ENCODE results near the gene WARS2.

The WARS2 gene

DNA sequence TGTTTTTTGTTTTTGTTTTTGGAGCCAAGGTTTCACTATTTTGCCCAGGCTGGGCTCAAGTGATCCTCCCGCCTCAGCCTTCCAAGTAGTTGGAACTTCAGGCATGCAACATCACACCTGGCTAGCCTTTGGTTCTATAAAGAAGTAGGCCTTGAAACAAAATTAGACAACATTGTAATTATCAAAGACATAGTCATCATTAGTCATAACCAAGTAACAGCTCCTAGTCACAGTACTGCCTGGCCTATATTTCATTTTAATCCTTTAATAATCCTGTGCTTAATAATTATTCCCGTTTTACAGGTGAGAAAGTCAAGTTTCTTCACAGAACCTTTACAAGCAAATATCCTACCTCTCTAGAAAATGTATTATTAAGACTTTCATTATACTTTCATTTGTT is 100.0 kb downstream of the WARS2 start:
- WGBS, 2 experiments (ENCODE audit: insufficient coverage in 2 of 2) = 17% methylated on average over 1 of the region's 2 CpGs; no CpG with 5 or more reads in 1 of the 2 experiments
- Histone ChIP-seq H3K4me3 (ENCODE audit: extremely low read depth, insufficient read depth, low read length, poor library complexity, severe bottlenecking) (no peak overlapping the region), H3K27ac (ENCODE audit: low read depth, low read length, severe bottlenecking) (no peak overlapping the region), H3K36me3 (ENCODE audit: control insufficient read depth, insufficient read depth, low read length) (peaks cover 4% of the 10 kb centered on the region), H3K9me3 (ENCODE audit: control insufficient read depth, low read length) (no peaks in the 10 kb centered on the region), H3K4me1 (ENCODE audit: control insufficient read depth, insufficient read depth, low read length, poor library complexity, severe bottlenecking) (no peaks in the 10 kb centered on the region)

DNA sequence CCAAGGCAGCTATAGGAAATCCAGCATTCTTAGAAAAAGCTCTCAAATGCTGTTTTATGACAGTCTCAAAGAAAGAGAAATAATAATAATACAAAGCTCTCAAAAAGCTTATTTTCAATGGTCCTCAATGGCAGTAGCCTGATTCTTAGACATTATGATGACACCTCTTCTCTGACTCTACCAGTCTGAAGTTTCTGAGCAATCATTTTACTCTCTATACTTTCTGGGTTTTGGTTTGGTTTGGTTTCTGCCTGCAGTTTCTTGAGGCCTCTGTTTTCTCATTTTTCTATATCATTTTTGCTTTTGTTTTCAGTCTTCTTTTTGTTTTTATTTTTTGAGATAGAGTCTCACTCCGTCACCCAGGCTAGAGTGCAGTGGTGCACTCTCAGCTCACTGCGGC is 102.1 kb downstream of the WARS2 start:
- Histone ChIP-seq H3K4me1 (ENCODE audit: control insufficient read depth, insufficient read depth, low read length, poor library complexity, severe bottlenecking) (no peaks in the 10 kb centered on the region), H3K4me3 (ENCODE audit: extremely low read depth, insufficient read depth, low read length, poor library complexity, severe bottlenecking) (no peak overlapping the region), H3K9me3 (ENCODE audit: control insufficient read depth, low read length) (no peaks in the 10 kb centered on the region), H3K27ac (ENCODE audit: low read depth, low read length, severe bottlenecking) (no peak overlapping the region), H3K36me3 (ENCODE audit: control insufficient read depth, insufficient read depth, low read length) (no peaks in the 10 kb centered on the region)
- 95 to 100% methylated on average over 1 to 2 of the region's 2 CpGs for WGBS, 2 experiments (ENCODE audit: insufficient coverage in 2 of 2)

DNA sequence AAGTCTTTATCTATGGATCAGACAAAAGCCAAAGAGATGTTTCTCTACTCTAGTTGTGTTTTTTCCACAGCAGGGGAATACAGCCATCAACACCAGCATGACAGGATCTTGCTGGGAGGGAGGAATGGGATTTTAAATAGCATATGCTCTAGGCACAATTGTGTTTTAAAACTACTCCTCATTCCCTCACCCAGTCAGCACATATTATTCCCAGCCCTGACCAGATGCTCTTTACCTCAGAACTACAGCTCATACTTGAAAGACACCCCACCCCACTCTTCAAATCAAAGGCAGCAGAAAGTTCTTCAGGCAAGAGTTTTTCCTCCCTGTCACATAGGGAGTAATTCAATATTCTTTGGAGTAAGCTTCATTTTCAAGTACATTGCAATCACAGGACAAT is 106.1 kb downstream of the WARS2 start:
- H3K9me3 ChIP-seq (ENCODE audit: control insufficient read depth, low read length) = no peaks in the 10 kb centered on the region
- H3K4me3 ChIP-seq (ENCODE audit: extremely low read depth, insufficient read depth, low read length, poor library complexity, severe bottlenecking) = no peak overlapping the region

DNA sequence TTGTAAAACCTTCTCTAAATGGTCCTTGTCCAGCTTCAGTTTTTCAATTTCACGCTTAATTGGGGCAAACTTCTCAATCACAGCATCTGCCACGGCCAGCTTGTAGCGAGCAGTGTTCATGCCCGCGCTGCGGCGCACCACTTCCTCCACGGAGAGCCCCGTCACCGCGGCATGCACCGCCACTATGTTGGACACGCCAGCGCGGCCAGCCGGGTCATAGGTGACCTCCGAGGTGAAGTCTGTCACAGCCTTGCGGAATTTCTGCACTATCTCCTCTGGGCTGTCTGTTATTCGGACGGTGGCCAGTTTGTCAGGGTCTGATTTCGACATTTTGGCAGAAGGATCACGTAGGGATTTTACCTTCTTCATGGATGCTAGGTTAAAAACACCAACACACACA is 107.5 kb downstream of the WARS2 start:
- 96 to 97% methylated on average over 14 to 20 of the region's 22 CpGs for WGBS, 2 experiments (ENCODE audit: insufficient coverage in 2 of 2)
- no peaks in the 10 kb centered on the region for H3K4me1 ChIP-seq (ENCODE audit: control insufficient read depth, insufficient read depth, low read length, poor library complexity, severe bottlenecking)
- H3K4me3 ChIP-seq (ENCODE audit: extremely low read depth, insufficient read depth, low read length, poor library complexity, severe bottlenecking) = no peak overlapping the region
- no peak overlapping the region for H3K27ac ChIP-seq (ENCODE audit: low read depth, low read length, severe bottlenecking)
- no peaks in the 10 kb centered on the region for H3K36me3 ChIP-seq (ENCODE audit: control insufficient read depth, insufficient read depth, low read length)
- no peaks in the 10 kb centered on the region for H3K9me3 ChIP-seq (ENCODE audit: control insufficient read depth, low read length)

More for the DNA sequence above, 106.1 kb downstream of the WARS2 start:
- Histone ChIP-seq H3K27ac (ENCODE audit: low read depth, low read length, severe bottlenecking) (no peak overlapping the region), H3K36me3 (ENCODE audit: control insufficient read depth, insufficient read depth, low read length) (no peaks in the 10 kb centered on the region), H3K4me1 (ENCODE audit: control insufficient read depth, insufficient read depth, low read length, poor library complexity, severe bottlenecking) (no peaks in the 10 kb centered on the region)

DNA sequence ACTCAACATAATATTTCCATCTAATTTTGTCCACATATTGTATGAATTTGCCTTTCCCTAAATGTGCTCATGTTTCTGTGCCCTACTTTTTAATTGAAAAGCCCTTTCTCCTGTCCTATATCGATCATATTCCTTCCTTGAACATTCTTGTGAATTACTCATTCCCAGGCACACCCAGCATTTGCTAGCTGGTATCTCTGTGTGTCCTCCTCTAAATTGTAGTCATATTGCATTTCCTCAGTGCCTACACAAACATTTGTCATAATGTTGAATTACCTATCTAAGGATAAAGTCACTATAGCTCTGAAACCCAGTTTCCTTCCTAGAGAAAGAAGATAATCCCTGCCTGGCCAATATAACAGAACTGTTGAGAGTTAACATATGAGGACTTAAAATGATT is 112.7 kb downstream of the WARS2 start:
- no peak overlapping the region for H3K27ac ChIP-seq (ENCODE audit: low read depth, low read length, severe bottlenecking)
- no peaks in the 10 kb centered on the region for H3K9me3 ChIP-seq (ENCODE audit: control insufficient read depth, low read length)
- H3K4me1 ChIP-seq (ENCODE audit: control insufficient read depth, insufficient read depth, low read length, poor library complexity, severe bottlenecking) = no peaks in the 10 kb centered on the region
- 83 to 100% methylated on average over 1 of the region's 1 CpG for WGBS, 2 experiments (ENCODE audit: insufficient coverage in 2 of 2)
- no peak overlapping the region for H3K4me3 ChIP-seq (ENCODE audit: extremely low read depth, insufficient read depth, low read length, poor library complexity, severe bottlenecking)
- H3K36me3 ChIP-seq (ENCODE audit: control insufficient read depth, insufficient read depth, low read length) = no peaks in the 10 kb centered on the region

DNA sequence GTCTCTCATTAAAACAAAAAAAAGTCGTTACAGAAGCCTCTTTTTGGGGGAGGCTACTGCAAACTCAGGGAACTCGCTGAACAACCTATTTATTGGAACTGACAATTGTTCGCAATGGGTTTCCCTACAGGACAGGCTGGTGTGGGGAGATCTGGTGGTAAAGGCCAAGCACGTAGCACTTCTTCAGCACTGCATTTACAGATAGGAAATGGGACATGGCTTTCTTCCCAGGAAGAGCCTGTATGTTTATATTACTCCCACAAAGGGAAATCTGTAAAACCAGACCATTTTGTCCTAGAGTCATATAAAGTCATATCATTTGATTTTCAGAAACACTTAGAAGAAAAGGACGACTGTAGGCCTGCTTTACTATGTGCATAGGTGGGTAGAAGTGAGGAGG is 113.5 kb downstream of the WARS2 start:
- Histone ChIP-seq H3K36me3 (ENCODE audit: control insufficient read depth, insufficient read depth, low read length) (no peaks in the 10 kb centered on the region), H3K27ac (ENCODE audit: low read depth, low read length, severe bottlenecking) (no peak overlapping the region), H3K4me1 (ENCODE audit: control insufficient read depth, insufficient read depth, low read length, poor library complexity, severe bottlenecking) (no peaks in the 10 kb centered on the region), H3K4me3 (ENCODE audit: extremely low read depth, insufficient read depth, low read length, poor library complexity, severe bottlenecking) (no peak overlapping the region), H3K9me3 (ENCODE audit: control insufficient read depth, low read length) (no peaks in the 10 kb centered on the region)
- 90 to 98% methylated on average over 3 to 4 of the region's 5 CpGs for WGBS, 2 experiments (ENCODE audit: insufficient coverage in 2 of 2)

DNA sequence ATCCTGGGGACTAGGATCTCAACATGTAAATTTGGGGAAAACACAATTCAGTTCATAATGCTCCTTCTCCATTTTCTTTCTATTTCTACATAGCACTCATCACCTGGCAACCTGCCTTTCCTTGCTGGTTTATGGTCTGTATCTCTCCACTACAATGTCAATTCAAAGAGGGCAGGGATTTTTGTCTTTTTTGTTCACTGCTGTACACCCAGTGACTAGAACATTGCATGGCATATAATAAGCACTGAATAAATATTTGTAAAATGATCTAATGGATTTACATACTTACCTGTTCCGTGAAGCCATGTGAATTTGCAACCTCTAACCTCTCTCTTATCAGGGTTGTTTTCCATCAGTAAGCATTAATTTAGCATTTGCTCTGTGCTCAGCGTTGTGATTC is 124.9 kb downstream of the WARS2 start:
- Histone ChIP-seq H3K36me3 (ENCODE audit: control insufficient read depth, insufficient read depth, low read length) (no peaks in the 10 kb centered on the region), H3K27ac (ENCODE audit: low read depth, low read length, severe bottlenecking) (no peak overlapping the region), H3K9me3 (ENCODE audit: control insufficient read depth, low read length) (peaks cover under 1% of the 10 kb centered on the region), H3K4me3 (ENCODE audit: extremely low read depth, insufficient read depth, low read length, poor library complexity, severe bottlenecking) (no peak overlapping the region), H3K4me1 (ENCODE audit: control insufficient read depth, insufficient read depth, low read length, poor library complexity, severe bottlenecking) (peaks cover 12% of the 10 kb centered on the region)
- WGBS, 2 experiments (ENCODE audit: insufficient coverage in 2 of 2) = 100% methylated on average over 1 of the region's 2 CpGs; no CpG with 5 or more reads in 1 of the 2 experiments

DNA sequence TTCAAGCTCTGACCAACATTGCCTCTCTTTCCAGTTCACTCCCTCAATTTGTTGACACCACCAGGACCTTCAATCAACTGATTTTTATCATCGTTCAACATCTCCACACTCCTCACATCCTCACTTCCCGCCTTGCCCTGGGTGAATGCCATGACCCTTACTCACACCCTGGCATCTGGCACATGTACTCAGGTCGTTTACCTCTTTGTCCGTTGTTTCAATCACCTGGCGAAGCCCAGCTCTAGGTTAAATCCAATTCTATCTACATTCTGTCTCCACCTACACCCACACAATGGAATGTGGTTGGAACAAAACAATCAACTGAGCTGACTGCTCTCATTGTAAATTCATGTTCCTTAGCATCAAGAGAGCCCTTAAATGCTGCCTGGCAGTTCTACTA is 128.1 kb downstream of the WARS2 start:
- Histone ChIP-seq H3K36me3 (ENCODE audit: control insufficient read depth, insufficient read depth, low read length) (no peaks in the 10 kb centered on the region), H3K27ac (ENCODE audit: low read depth, low read length, severe bottlenecking) (no peak overlapping the region), H3K4me3 (ENCODE audit: extremely low read depth, insufficient read depth, low read length, poor library complexity, severe bottlenecking) (no peak overlapping the region), H3K9me3 (ENCODE audit: control insufficient read depth, low read length) (no peaks in the 10 kb centered on the region), H3K4me1 (ENCODE audit: control insufficient read depth, insufficient read depth, low read length, poor library complexity, severe bottlenecking) (peaks cover 24% of the 10 kb centered on the region)
- 83 to 85% methylated on average over 3 to 5 of the region's 5 CpGs for WGBS, 2 experiments (ENCODE audit: insufficient coverage in 2 of 2)

DNA sequence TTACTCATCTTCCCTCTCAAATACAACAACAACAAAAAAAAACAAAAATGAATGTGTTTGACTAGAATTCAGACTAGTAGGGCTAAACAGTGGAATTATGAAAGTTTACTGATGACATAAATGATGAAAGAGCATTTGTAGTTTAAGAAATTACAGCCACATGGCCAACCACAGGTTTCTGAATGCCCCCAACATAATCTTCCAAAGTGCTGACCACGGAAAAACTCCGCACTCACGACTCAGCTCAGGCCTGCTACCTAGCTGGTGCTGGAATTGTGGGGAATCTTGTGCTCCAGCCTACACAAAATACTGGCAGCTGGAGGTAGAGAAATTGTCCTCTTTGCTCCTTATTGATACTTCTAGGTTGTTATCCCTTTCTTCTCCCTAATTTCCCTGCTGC is 128.7 kb downstream of the WARS2 start:
- no peaks in the 10 kb centered on the region for H3K9me3 ChIP-seq (ENCODE audit: control insufficient read depth, low read length)
- no peaks in the 10 kb centered on the region for H3K36me3 ChIP-seq (ENCODE audit: control insufficient read depth, insufficient read depth, low read length)
- H3K4me1 ChIP-seq (ENCODE audit: control insufficient read depth, insufficient read depth, low read length, poor library complexity, severe bottlenecking) = peaks cover 24% of the 10 kb centered on the region
- no peak overlapping the region for H3K27ac ChIP-seq (ENCODE audit: low read depth, low read length, severe bottlenecking)
- H3K4me3 ChIP-seq (ENCODE audit: extremely low read depth, insufficient read depth, low read length, poor library complexity, severe bottlenecking) = no peak overlapping the region
- 87% methylated on average over 3 of the region's 3 CpGs; no CpG with 5 or more reads in 1 of the 2 experiments for WGBS, 2 experiments (ENCODE audit: insufficient coverage in 2 of 2)

DNA sequence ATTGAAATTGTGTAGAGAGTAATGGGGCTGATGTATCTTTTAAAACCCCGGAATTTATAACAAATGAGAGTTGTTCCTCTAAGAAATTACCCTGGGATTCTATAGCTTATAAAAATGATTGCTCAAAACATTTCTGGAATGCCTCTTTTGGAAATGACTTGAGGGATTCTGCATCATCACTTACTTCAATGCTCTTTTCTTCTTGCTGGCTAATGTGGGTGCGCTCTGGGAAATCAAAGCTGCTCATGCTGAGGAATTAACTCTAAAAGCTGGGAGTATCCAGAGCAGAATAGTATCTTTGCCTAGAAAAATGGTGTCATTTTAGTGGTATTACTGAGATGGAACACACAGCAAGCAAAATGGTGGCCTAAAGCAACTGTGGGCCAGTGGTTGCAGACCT is 129.3 kb downstream of the WARS2 start:
- 86% methylated on average over 1 of the region's 2 CpGs; no CpG with 5 or more reads in 1 of the 2 experiments for WGBS, 2 experiments (ENCODE audit: insufficient coverage in 2 of 2)
- Histone ChIP-seq H3K9me3 (ENCODE audit: control insufficient read depth, low read length) (no peaks in the 10 kb centered on the region), H3K4me1 (ENCODE audit: control insufficient read depth, insufficient read depth, low read length, poor library complexity, severe bottlenecking) (peaks cover 24% of the 10 kb centered on the region), H3K36me3 (ENCODE audit: control insufficient read depth, insufficient read depth, low read length) (no peaks in the 10 kb centered on the region), H3K27ac (ENCODE audit: low read depth, low read length, severe bottlenecking) (no peak overlapping the region), H3K4me3 (ENCODE audit: extremely low read depth, insufficient read depth, low read length, poor library complexity, severe bottlenecking) (no peak overlapping the region)

DNA sequence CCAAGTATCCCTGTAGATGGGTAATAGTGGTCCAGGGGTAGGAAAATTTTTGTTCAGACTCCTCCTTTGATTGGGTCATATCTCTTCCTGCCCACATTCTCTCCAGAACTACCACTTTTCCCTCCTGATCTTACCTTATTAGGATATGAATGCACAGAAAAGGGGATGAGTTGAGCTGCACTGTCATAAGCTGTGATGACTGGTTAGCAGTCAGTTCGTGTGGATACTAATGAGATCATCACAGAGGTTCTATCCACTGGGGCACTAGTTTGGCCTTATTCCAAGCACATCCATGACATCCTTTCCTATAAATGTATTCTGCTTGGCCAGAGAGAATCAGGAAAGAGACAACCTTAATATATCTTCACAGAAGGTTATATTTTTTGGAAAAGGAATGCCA is 130.3 kb downstream of the WARS2 start:
- peaks cover 24% of the 10 kb centered on the region for H3K4me1 ChIP-seq (ENCODE audit: control insufficient read depth, insufficient read depth, low read length, poor library complexity, severe bottlenecking)
- WGBS, 2 experiments (ENCODE audit: insufficient coverage in 2 of 2) = 50% methylated on average over 1 of the region's 1 CpG; no CpG with 5 or more reads in 1 of the 2 experiments
- no peaks in the 10 kb centered on the region for H3K36me3 ChIP-seq (ENCODE audit: control insufficient read depth, insufficient read depth, low read length)
- no peak overlapping the region for H3K27ac ChIP-seq (ENCODE audit: low read depth, low read length, severe bottlenecking)
- no peak overlapping the region for H3K4me3 ChIP-seq (ENCODE audit: extremely low read depth, insufficient read depth, low read length, poor library complexity, severe bottlenecking)
- no peaks in the 10 kb centered on the region for H3K9me3 ChIP-seq (ENCODE audit: control insufficient read depth, low read length)

Measured in mesodermal cell (in vitro differentiated cells).